GM23248 (cell line): ENCODE measurements around the gene ZC3H11A.
"Not testable (repeated sequence)": the region's sequence is repeated elsewhere in the genome, so short reads cannot be mapped to it uniquely, and the experiment has no call there.

Source experiments
- EZH2 ChIP-seq: fragments of 200-600 bp; sonication (generic); IDR thresholded peaks from 2 replicates; pipeline ENCODE4 v1.6.1; 2018; ENCODE audit warnings: antibody characterized with exemption, mild to moderate bottlenecking; ENCODE audit not compliant: insufficient read depth, poor library complexity, severe bottlenecking
- EZH2phosphoT487 ChIP-seq: fragments of 200-600 bp; sonication (generic); IDR thresholded peaks from 2 replicates; pipeline ENCODE4 v1.6.1; 2018; ENCODE audit warnings: antibody characterized with exemption, moderate library complexity, mild to moderate bottlenecking, low read depth; ENCODE audit not compliant: insufficient read depth

DNA sequence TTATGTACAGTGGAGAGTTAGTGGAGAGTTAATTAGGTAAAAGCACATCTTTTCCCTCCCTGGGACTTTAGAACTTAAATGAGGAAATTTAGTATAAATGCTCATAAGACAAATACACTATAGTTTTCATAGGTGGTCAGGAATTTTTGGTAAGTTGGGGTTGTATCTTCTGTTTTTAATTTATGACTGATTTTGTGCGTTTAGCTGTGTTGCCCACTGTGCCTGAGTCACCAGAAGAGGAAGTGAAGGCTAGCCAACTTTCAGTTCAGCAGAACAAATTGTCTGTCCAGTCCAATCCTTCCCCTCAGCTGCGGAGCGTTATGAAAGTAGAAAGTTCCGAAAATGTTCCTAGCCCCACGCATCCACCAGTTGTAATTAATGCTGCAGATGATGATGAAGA, 33.8 kb downstream of the ZC3H11A start:
- TF ChIP-seq EZH2, EZH2phosphoT487: not testable (repeated sequence)
